ENCODE results near the gene KAT8.

DNA sequence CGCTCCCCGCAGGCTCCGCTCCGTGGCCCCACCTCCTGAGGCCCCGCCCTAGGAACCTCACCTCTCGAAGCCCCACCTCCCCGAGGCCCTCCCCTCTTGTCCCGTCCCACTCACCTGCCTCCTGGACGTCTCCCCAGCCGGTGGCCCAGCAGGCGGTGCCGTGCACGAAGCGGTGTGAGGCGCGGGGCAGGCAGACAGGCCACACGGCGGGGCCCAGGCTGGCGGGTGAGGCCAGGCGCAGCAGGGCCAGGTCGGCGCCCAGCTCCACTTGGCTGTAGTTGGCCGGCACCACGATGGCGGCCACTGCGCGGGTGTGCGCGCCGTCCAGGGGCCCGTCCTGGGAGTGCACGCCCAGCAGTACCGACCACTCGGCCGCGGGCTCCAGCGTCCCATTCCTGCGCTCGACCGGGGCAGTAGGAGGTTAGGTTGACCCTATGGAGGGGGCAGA lies 30.8 kb downstream of the KAT8 start:
- TF ChIP-seq MXI1 (IDR thresholded peaks at IDR 0.05; ENCODE audit: borderline replicate concordance, low read depth, low read length) (no peak), POLR2A (IDR thresholded peaks at IDR 0.05; ENCODE audit: low read depth, low read length) (no peak), RFX5 (IDR thresholded peaks at IDR 0.05; ENCODE audit: low read depth, low read length) (no peak), CHD1 (IDR thresholded peaks at IDR 0.05; ENCODE audit: low read depth, low read length) (no peak), MAZ (IDR thresholded peaks at IDR 0.05; ENCODE audit: borderline replicate concordance, low read depth, low read length) (no peak), BHLHE40 (IDR thresholded peaks at IDR 0.05; ENCODE audit: low read depth, low read length) (no peak), USF2 (IDR thresholded peaks at IDR 0.05; ENCODE audit: low read depth, low read length) (no peak), CEBPB (IDR thresholded peaks at IDR 0.05; ENCODE audit: low read depth, low read length) (no peak), SMC3 (IDR thresholded peaks at IDR 0.05; ENCODE audit: low read depth, low read length) (no peak), MAFK (IDR thresholded peaks at IDR 0.05; ENCODE audit: low read depth, low read length) (no peak), RCOR1 (IDR thresholded peaks at IDR 0.05; ENCODE audit: insufficient replicate concordance, low read length) (no peak), NFE2L2 (IDR thresholded peaks at IDR 0.05; ENCODE audit: low read depth, low read length) (no peak)
- TF ChIP-seq, protein P1, sequence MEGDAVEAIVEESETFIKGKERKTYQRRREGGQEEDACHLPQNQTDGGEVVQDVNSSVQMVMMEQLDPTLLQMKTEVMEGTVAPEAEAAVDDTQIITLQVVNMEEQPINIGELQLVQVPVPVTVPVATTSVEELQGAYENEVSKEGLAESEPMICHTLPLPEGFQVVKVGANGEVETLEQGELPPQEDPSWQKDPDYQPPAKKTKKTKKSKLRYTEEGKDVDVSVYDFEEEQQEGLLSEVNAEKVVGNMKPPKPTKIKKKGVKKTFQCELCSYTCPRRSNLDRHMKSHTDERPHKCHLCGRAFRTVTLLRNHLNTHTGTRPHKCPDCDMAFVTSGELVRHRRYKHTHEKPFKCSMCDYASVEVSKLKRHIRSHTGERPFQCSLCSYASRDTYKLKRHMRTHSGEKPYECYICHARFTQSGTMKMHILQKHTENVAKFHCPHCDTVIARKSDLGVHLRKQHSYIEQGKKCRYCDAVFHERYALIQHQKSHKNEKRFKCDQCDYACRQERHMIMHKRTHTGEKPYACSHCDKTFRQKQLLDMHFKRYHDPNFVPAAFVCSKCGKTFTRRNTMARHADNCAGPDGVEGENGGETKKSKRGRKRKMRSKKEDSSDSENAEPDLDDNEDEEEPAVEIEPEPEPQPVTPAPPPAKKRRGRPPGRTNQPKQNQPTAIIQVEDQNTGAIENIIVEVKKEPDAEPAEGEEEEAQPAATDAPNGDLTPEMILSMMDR (conservative IDR thresholded peaks at IDR 0.05; ENCODE audit: low read depth, low read length): no peak
